ENCODE results near the gene RUNDC1.
"Not testable (repeated sequence)": the region's sequence is repeated elsewhere in the genome, so short reads cannot be mapped to it uniquely, and the experiment has no call there.

RUNDC1 gene

DNA sequence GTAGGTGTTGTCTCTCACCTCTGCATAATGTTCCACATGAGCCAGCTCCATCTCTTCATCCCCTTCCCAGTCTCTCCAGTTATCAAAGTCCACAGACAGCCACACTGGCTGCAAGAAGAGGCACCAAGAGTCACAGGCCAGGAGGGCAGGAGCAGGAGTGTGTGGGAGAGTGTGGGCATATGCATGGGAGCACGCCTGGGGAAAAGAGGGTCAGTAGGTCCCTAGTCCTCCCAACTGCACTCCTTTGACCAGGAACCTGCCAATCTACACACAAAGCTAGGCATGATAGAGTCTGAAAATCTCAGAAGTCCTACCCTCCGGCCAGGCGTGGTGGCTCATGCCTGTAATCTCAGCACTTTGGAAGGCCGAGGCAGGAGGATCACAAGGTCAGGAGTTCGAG lies 8.8 kb upstream of the RUNDC1 start:
- no peak overlapping the region for H3K9ac ChIP-seq (ENCODE audit: low read length)
- H3K27ac ChIP-seq (ENCODE audit: low read depth, low read length) = no peak overlapping the region
- H3K9me3 ChIP-seq (ENCODE audit: insufficient read depth, low read length) = no peaks in the 10 kb centered on the region
- no peaks in the 10 kb centered on the region for H3K36me3 ChIP-seq (ENCODE audit: low read length)
- H3K79me2 ChIP-seq (ENCODE audit: insufficient read depth, low read length) = no peaks in the 10 kb centered on the region
- H4K20me1 ChIP-seq (ENCODE audit: low read depth, low read length) = no peaks in the 10 kb centered on the region
- no peak overlapping the region for H3K4me2 ChIP-seq (ENCODE audit: low read depth, low read length, poor library complexity, severe bottlenecking)
- no peak overlapping the region for H3K4me3 ChIP-seq (ENCODE audit: insufficient read depth, low read length, poor library complexity, severe bottlenecking)
- H2AFZ ChIP-seq (ENCODE audit: low read depth, low read length, severe bottlenecking) = no peak overlapping the region
- TF ChIP-seq, protein P1, sequence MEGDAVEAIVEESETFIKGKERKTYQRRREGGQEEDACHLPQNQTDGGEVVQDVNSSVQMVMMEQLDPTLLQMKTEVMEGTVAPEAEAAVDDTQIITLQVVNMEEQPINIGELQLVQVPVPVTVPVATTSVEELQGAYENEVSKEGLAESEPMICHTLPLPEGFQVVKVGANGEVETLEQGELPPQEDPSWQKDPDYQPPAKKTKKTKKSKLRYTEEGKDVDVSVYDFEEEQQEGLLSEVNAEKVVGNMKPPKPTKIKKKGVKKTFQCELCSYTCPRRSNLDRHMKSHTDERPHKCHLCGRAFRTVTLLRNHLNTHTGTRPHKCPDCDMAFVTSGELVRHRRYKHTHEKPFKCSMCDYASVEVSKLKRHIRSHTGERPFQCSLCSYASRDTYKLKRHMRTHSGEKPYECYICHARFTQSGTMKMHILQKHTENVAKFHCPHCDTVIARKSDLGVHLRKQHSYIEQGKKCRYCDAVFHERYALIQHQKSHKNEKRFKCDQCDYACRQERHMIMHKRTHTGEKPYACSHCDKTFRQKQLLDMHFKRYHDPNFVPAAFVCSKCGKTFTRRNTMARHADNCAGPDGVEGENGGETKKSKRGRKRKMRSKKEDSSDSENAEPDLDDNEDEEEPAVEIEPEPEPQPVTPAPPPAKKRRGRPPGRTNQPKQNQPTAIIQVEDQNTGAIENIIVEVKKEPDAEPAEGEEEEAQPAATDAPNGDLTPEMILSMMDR (IDR thresholded peaks at IDR 0.05; ENCODE audit: insufficient read depth, low read length, poor library complexity, severe bottlenecking) = no peak
- no peak for TF ChIP-seq EZH2phosphoT487 (conservative IDR thresholded peaks at IDR 0.05; ENCODE audit: low read length)
- peaks cover 6% of the 10 kb centered on the region; the same call in 1 of the 2 replicates for H3F3A ChIP-seq (ENCODE audit: insufficient read depth)
- H3K27me3 ChIP-seq (ENCODE audit: low read length) = no peaks in the 10 kb centered on the region
- H3K9me2 ChIP-seq (replicated peaks; ENCODE audit: insufficient read depth, low read length) = no peaks in the 10 kb centered on the region

DNA sequence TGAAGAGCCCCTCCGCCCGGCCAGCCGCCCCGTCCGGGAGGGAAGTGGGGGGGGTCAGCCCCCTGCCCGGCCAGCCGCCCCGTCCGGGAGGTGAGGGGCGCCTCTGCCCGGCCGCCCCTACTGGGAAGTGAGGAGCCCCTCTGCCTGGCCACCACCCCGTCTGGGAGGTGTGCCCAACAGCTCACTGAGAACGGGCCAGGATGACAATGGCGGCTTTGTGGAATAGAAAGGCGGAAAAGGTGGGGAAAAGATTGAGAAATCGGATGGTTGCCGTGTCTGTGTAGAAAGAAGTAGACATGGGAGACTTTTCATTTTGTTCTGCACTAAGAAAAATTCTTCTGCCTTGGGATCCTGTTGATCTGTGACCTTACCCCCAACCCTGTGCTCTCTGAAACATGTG lies 7.0 kb upstream of the RUNDC1 start:
- not testable (repeated sequence) for H4K20me1 ChIP-seq (ENCODE audit: low read depth, low read length)

DNA sequence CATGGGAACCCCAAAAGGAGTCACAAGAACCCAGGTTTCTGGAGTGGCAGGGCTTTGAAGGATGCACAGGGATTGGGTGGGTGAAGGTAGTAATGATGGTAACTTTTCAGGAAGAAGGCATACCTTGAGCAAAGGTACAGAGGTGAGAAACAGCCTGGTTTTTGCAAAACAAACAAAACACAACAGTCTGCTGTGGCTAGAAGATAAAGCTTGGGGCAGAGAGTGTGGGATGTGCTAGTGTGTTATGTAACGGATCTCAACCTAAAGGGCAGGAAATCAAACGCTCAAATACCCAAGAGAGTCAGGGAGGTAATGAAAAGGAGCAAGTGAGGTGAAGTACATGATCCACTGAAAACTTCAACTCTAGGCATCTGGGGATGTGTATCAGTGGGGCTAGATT lies 5.1 kb upstream of the RUNDC1 start:
- no peak overlapping the region for H3K27ac ChIP-seq (ENCODE audit: low read depth, low read length)

More for the DNA sequence above, 7.0 kb upstream of the RUNDC1 start:
- not testable (repeated sequence) for H3K9me2 ChIP-seq (replicated peaks; ENCODE audit: insufficient read depth, low read length); H2AFZ ChIP-seq (ENCODE audit: low read depth, low read length, severe bottlenecking); H3K27me3 ChIP-seq (ENCODE audit: low read length); H3K9me3 ChIP-seq (ENCODE audit: insufficient read depth, low read length); H3K79me2 ChIP-seq (ENCODE audit: insufficient read depth, low read length); H3F3A ChIP-seq (ENCODE audit: insufficient read depth); H3K27ac ChIP-seq (ENCODE audit: low read depth, low read length); H3K36me3 ChIP-seq (ENCODE audit: low read length); H3K9ac ChIP-seq (ENCODE audit: low read length); H3K4me2 ChIP-seq (ENCODE audit: low read depth, low read length, poor library complexity, severe bottlenecking); H3K4me3 ChIP-seq (ENCODE audit: insufficient read depth, low read length, poor library complexity, severe bottlenecking)

DNA sequence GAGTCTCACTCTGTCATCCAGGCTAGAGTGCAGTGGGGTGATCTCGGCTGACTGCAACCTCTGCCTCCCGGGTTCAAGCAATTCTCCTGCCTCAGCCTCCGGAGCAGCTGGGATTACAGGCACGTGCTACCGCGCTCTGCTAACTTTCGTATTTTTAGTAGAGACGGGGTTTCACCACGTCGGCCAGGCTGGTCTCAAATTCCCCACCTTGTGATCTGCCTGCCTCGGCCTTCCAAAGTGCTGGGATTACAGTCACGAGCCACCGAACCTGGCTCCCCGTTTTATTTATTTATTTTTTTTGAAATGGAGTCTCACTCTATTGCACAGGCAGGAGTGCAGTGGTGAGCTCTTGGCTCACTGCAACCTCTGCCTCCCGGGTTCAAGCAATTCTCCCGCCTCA lies 4.7 kb upstream of the RUNDC1 start:
- not testable (repeated sequence) for H3K9ac ChIP-seq (ENCODE audit: low read length); H3K9me2 ChIP-seq (replicated peaks; ENCODE audit: insufficient read depth, low read length); H3F3A ChIP-seq (ENCODE audit: insufficient read depth); H3K27ac ChIP-seq (ENCODE audit: low read depth, low read length); H2AFZ ChIP-seq (ENCODE audit: low read depth, low read length, severe bottlenecking); H3K79me2 ChIP-seq (ENCODE audit: insufficient read depth, low read length); H3K4me2 ChIP-seq (ENCODE audit: low read depth, low read length, poor library complexity, severe bottlenecking); H4K20me1 ChIP-seq (ENCODE audit: low read depth, low read length); H3K4me3 ChIP-seq (ENCODE audit: insufficient read depth, low read length, poor library complexity, severe bottlenecking); H3K27me3 ChIP-seq (ENCODE audit: low read length); H3K36me3 ChIP-seq (ENCODE audit: low read length); H3K9me3 ChIP-seq (ENCODE audit: insufficient read depth, low read length)

More for the DNA sequence above, 5.1 kb upstream of the RUNDC1 start:
- no peaks in the 10 kb centered on the region for H3K9me3 ChIP-seq (ENCODE audit: insufficient read depth, low read length)
- H3K36me3 ChIP-seq (ENCODE audit: low read length) = no peaks in the 10 kb centered on the region
- H3K27me3 ChIP-seq (ENCODE audit: low read length) = no peaks in the 10 kb centered on the region
- H3F3A ChIP-seq (ENCODE audit: insufficient read depth) = no peaks in the 10 kb centered on the region
- H4K20me1 ChIP-seq (ENCODE audit: low read depth, low read length) = no peaks in the 10 kb centered on the region
- no peak overlapping the region for H3K4me2 ChIP-seq (ENCODE audit: low read depth, low read length, poor library complexity, severe bottlenecking)
- no peaks in the 10 kb centered on the region for H3K79me2 ChIP-seq (ENCODE audit: insufficient read depth, low read length)
- H2AFZ ChIP-seq (ENCODE audit: low read depth, low read length, severe bottlenecking) = no peak overlapping the region
- no peak overlapping the region for H3K4me3 ChIP-seq (ENCODE audit: insufficient read depth, low read length, poor library complexity, severe bottlenecking)
- no peak overlapping the region for H3K9ac ChIP-seq (ENCODE audit: low read length)
- TF ChIP-seq EZH2phosphoT487 (conservative IDR thresholded peaks at IDR 0.05; ENCODE audit: low read length) = no peak
- TF ChIP-seq, protein P1 (IDR thresholded peaks at IDR 0.05; ENCODE audit: insufficient read depth, low read length, poor library complexity, severe bottlenecking) = no peak
- H3K9me2 ChIP-seq (replicated peaks; ENCODE audit: insufficient read depth, low read length) = no peaks in the 10 kb centered on the region

All from SU-DHL-6 (cell line).